Fibroblast of skin of right biceps (primary cell): ENCODE data around the gene WHAMM.
A peak's percentile ranks its signal among the peaks of the same experiment; 100 is the strongest.

Experiments
- DNase-seq: peaks from one replicate; pipeline ENCODE4 v3.0.0-alpha.2; 2013

The WHAMM gene

DNA sequence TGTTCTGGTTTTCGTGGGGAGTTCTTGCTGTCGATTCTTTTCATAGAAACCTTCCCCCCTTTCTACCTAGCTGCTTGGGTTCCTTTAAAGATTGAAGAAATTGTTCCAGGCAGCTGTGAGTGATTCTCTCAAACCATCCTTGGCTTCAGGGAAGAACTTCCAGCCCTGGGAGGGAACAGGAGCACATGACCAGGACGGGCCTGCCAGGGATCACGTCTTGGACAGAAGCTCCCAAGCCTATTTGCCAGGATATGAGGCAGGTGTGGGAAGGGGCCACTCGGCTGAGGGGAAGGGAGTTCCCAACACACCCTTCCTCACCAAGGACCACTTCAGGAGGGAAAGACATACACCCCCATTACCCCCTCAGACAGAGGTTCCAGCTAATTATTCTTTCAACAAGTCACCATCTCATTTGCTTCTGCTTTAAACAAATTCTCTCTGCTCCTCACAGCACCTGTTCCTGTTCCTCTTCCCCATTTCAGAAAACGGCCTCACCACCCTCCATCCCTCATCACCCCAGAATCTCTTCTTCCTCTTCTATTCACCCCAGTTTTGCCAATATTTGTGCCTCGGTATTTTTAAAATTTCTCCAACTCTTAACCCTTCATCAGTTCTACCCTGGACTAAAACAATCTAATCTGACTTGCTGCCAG lies 62.5 kb downstream of the WHAMM start:
- DNase-seq = no peak

GRCh38 chr15:82873000-82873680 lies 63.7 kb downstream of the WHAMM start:
- DNase-seq = no peak

- DNase-seq = no peak
These were observed 64.8 kb downstream of the WHAMM start for GRCh38 chr15:82874267-82874666.

DNA sequence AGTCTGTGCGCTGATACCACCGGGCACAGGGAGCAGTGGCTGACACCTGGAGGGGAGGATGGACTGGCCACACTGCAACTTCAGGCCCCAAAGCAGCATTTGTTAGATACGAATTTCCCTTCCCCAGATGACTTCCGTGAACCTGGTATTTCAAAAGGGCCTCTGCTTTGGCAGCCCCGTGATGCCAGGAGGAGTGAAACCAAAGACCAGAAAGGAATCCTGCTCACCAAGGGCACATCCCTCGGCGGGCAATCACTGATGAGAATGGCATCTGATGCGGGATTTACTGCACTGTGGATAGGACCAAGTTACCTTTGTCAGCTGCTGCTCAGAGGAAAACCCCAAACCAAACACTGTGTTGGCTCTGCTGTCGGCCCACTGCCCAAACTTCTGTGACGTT lies 65.5 kb downstream of the WHAMM start:
- DNase-seq = no peak

DNA sequence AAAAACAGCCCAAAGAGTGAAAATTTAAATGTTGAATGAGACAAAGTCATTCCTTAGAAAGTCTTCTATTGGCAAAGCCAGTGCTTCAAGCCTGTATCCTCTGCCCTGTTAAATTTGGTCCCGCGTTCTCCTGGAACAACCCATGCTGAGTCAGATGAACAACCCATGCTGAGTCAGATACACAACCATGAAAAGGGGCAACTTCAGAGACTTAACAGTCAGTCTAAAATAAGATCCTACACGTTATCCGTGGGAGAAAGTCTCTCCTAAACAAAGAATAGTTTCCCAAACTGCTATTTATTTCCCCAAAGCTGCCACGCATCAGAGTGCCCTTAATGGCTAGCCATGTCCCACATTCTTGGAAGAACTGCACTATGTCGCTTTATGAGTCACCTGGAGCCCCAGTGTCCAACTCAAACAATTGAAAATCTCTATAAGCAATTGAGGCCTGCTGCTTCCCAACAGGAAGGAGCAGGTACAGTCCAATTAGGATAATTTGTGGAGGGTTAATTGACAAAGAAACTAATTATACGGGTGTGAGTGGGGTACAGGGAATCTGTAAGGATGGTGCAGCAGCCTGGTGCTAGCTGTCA lies 66.1 kb downstream of the WHAMM start:
- peak; percentile 77 for DNase-seq

- DNase-seq = no peak
These were observed 68.4 kb downstream of the WHAMM start for GRCh38 chr15:82877825-82878224.

DNA sequence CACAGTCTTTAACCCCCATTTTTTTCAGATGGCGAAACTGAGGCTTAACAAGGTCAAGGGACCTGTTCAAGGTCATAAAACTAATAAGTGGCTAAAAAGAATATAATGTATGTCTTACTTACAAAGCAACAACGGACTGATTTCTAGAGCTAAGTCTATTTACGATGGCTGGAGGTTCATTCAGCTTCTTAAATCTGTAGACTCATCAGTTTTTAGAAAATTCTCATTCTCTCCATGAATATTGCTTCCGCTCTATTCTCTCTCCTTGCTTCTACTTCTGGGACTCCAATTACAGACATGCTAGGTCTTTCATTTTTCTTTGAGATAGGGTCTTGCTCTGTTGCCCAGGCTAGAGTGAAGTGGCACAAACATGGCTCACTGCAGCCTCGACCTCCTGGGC lies 68.9 kb downstream of the WHAMM start:
- no peak for DNase-seq

- DNase-seq = no peak
These were observed 71.3 kb downstream of the WHAMM start for GRCh38 chr15:82880704-82881103.

- DNase-seq = no peak
These were observed 72.3 kb downstream of the WHAMM start for GRCh38 chr15:82881747-82882146.

GRCh38 chr15:82882273-82882928 lies 73.0 kb downstream of the WHAMM start:
- no peak for DNase-seq
